GM18907 (cell line): ENCODE measurements around the gene HK1.
A peak's percentile ranks its signal among the peaks of the same experiment; 100 is the strongest.

Experiments
- ATAC-seq: cut with Tn5 transposase; IDR thresholded peaks from one replicate; pipeline ENCODE4 v1.9.1; 2021; ENCODE audit warnings: mild to moderate bottlenecking, moderate library complexity; ENCODE audit not compliant: unreplicated experiment

Gene HK1

DNA sequence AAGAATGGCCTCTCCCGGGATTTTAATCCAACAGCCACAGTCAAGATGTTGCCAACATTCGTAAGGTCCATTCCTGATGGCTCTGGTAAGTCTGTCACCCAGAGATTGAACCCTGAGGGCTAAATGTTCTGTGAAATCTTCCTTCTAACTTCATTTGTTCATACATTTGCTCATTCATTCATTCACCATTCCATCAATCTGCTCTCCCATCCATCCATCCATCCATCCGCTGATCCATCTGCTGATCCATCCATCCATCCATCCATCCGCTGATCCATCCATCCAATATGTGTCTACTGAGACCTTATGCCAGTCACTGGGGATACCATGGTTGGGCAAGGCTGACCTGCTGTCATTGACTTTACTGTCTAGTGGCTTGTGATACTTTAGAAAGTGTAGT is 65.6 kb downstream of the HK1 start:
- ATAC-seq, result no peak

DNA sequence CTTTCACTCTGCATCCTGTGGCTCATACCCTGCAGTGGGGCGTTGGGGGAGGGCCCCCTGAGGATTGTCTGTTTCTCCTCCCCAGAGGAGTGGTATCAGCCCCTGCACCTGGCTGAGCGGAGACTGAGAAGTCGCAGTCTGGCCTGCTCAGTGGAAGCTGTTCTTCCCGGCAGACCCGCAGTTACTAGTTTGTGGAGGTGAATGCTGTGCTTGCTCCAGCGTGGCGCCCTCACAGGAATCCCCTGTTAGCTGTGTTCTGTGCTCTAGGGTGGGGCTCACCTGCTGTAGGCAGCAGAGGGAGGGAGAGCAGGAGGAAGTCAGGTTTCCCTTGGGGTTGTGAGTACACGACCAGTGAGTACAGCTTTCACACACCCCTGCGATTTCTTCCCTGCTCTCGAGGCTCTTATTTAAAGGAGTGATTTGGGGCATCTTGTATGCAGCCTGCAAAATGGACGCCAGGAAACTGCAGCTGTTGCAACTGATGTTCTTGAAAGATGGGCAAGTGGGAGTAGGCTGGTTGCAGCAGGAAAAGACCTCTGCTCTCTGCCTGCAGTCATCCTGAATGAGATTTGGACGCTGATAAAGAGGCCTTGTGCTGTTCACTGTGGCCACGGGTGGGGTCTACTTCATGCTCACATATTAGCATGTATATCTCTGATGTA is 66.4 kb downstream of the HK1 start:
- peak; percentile 72 for ATAC-seq

DNA sequence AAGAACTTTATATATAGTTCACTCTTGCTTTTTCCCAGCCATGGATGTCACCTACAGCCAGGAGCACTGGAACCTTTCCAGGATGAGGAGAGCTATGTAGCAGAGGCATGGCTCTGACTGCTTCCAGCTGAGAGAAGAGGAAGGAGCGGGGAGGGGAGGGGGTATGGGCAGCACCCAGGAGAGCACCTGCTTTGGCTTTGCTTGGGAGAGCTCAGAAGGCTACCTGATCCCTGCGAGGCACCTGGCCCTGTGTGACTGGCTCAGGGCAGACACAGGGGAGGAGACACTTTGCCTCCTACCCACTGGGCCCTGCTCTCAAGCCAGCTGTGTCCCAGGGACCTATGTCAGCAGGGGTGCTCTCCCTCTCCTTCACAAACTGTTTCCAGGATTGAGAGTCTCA is 67.1 kb downstream of the HK1 start:
- ATAC-seq, result no peak

DNA sequence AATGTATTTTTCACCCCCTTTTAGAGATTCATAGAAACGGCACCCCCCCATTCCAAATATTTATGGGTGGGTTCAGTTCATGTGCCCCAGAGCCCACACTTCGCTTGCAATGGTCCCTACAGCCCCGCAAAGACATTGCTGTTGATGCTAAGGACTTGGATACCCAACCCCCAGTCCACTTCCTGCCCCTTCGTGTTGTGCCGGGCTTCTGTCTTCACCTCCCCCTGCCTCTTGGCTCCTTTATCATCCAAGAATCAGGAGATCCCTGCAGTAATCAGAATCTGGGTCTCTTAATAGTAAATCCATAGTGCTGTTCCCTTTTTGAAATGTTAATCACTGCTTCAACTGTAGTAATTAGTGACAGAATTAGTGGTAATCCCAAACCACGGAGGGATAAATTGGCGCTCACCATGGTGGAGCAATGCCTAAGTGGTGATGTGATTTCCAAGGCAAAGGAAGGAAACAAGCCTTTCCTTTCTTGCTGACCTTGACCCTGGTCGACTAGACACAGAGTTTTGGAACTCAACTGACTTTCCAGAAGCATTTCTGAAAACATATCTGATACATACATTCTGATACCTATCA is 67.7 kb downstream of the HK1 start:
- ATAC-seq, result no peak

DNA sequence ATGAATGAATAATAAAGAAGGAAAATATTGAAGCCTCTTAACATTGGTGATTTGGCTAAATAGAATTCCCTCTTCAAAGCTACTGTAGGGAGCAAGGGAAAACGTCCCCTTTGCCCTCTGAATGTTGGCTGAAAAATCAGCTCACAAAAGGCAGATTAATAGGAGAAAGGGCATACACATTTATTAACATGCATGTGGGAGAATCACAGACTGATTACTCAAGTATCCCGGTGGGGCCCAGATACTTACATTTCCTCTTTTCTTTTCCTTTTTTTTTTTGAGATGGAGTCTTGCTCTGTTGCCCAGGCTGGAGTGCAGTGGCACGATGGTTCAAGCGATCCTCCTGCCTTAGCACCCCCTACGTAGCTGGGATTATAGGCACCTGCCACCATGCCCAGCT is 68.5 kb downstream of the HK1 start:
- ATAC-seq, result no peak

DNA sequence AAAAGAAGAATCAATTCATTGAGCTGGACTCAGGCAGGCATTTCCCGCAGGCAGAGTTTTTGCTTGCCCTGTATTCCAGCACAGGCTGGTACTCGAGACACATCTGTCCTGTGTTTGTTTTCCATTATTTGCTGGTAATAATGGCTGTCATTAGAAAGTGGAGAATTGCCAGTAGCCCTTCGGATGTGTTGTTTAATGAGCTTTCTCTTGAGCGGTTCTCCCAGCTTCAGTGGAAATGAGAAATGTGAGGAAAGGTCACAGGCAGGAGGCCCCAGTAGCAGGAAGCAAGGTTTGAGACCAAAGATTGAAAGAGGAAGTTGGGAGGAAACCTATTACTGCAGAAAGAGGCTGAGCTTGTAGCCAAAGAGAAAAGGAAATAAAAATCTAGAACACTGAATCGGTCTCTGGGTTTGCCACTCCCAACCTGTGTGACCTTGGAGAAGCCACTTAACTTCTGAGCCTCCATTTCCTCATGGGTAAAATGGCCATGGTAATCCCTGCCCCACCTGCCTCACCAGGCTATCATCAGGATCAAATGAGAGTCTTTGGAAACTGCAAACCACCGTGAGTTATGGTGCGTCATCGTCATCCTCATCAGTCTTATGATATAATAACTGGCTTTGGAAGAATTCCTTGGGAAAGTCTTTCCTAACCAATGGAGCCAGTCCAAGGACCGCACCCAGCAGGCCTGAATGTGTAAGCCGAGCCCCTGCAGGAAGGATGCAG is 70.7 kb downstream of the HK1 start:
- no peak for ATAC-seq

DNA sequence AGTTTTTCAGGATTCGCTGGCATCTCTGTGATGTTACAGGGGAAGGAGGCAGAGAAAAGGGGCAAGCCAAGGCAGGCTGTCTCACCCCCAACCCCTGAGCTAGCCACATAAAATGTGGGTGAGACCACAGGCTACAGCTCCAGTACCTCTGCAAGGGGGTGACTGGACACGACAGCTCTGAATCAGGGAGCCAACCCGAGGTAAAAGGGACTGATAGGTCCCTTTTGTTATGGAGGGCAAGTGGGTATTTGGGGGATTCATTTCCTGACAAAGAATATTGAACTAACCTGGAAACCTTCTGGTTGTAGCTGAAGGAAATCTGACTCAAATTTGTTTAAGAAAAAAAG is 71.2 kb downstream of the HK1 start:
- ATAC-seq, result no peak

DNA sequence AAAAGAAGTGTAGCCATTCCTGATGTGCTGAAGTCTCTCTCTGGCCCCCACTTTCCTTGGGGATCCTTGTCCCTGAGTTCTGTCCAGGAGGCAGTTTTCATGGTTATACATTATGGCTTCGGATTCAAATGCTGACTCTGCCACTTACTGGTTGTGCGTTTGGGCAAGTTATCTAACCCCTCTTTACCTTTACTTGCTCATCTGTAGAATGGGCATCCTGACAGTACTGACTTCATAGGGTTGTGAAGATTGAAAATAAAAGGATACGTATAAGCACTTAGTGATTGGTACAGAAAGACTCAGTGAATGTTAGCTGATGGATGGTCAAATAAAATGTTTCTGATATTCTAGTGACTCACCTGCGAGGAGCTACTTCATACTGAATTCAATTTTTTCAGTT is 73.3 kb downstream of the HK1 start:
- no peak for ATAC-seq

DNA sequence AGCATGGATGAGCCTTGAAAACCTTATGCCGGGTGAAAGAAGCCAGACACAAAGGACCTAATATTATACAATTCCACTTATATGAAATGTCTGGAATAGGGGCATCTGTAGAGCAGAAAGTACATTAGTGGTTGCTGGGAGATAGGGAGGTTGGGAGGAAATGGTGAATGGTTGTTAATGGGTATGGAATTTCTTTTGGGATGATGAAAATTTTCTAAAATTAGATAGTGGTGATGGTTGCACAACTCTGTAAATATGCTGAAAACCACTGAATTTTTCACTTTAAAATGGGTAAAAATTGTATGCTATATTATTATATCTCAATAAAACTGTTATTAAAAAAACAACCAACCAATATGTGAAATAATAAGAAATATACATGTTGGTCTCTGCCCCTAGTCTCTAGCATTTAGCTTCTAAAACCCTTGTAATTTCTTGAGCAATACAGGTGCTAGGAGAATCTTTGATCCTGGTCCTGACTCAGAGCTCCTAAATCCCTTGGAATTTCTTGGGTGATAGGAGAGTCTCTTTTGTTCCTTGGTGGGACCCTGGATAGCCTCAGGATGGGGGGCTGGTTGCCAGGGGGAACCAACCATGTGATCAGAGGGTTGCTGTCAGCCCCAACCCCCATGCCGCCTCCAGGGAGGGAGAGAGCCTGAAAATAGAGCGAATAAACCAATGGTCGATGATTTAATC is 74.4 kb downstream of the HK1 start:
- ATAC-seq, result no peak

DNA sequence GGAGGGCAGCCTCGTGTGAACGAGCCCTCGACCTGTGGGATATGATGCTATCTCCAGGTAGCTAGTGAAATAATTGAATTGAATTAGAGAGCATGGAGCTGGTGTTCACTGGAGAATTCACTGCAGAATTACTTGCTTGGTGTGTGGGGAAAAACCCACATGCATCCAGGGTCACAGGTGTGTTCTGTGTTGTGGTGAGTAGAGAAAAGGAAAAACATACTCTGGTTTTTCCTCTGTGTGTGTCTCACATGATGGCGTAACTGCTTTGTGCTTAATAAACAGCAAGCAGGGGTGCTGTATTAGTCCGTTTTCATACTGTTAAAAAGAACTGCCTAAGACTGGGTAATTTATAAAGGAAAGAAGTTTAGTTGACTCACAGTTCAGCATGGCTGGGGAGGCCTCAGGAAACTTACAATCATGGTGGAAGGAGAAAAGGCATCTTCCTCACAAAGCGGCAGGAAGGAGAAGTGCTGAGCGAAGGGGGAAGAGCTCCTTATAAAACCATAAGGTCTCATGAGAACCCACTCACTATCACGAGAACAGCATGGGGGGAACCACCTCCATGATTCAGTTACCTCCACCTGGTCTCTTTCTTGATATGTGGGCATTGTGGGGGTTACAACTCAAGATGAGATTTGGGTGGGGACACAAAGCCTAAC is 75.8 kb downstream of the HK1 start:
- ATAC-seq, result no peak

DNA sequence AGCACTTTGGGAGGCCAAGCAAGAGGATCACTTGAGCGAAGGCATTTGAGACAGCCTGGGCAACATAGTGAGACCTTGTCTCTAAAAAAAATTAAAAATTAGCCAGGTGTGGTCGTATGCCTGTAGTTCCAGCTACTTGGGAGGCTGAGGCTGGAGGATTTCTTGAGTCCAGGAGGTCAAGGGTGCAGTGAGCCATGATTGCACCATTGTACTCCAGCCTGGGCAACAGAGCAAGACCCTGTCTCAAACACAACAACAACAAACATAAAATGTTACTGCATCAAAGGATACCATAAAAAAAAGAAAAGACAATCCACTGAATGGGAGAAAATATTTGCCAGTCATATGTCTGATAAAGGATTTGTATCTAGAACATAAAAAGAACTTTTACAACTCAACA is 77.9 kb downstream of the HK1 start:
- ATAC-seq, result no peak

DNA sequence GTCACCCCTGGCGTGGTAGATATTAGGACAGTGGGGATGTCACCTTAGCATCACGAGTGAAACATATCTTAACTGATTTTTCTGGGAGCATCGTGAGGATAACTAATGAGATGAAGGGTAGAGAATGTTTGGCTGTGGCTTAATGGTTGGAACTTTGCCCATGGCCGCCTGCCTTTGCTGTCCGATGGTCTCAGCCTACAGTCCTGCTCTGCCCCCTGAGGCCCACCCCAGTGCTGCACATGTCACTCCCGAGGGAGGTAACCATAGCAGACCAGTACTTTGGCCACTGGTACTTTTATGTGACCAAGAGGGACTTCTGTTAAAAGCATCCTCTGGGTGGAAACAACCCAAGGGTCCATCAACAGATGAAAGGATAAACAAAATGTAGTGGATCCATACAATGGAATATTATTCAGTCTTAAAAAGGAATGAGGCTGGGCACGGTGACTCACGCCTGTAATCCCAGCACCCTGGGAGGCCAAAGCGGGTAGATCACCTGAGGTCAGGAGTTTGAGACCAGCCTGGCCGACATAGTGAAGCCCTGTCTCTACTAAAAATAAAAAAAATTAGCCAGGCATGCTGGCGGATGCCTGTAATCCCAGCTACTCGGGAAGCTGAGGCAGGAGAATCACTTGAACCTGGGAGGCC is 80.0 kb downstream of the HK1 start:
- ATAC-seq, result no peak

DNA sequence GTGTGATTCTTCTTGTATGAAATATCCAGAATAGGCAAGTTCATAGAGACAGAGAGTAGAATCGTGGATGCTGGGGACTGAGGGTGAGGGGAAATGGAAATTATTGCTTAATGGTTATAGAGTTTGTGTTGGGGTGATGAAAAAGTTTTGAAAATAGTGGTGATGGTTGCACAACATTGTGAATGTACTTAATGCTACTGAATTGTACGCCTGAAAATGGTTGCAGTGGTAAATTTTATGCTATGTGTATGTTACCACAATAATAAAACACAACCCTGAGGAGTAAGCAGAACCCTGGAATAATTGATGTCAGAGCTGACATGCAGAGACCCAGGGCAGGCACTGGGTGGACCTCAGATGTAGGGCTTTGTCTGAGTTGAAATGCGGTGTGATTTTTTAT is 80.9 kb downstream of the HK1 start:
- no peak for ATAC-seq

DNA sequence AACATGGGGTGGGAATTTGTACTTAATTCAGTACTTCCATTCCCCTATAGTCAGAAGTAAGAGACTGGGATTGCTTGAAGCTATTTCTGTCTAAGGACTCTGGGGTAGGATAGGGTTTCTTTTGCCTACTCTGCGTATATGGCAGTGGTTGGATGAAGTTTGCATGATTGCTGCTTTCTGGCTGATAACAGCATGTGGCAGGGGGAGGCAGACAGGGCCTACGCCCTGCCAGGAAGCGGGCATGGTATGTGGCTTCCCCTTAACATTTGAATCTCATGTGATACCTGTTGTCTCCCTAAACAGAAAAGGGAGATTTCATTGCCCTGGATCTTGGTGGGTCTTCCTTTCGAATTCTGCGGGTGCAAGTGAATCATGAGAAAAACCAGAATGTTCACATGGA is 81.3 kb downstream of the HK1 start:
- no peak for ATAC-seq

DNA sequence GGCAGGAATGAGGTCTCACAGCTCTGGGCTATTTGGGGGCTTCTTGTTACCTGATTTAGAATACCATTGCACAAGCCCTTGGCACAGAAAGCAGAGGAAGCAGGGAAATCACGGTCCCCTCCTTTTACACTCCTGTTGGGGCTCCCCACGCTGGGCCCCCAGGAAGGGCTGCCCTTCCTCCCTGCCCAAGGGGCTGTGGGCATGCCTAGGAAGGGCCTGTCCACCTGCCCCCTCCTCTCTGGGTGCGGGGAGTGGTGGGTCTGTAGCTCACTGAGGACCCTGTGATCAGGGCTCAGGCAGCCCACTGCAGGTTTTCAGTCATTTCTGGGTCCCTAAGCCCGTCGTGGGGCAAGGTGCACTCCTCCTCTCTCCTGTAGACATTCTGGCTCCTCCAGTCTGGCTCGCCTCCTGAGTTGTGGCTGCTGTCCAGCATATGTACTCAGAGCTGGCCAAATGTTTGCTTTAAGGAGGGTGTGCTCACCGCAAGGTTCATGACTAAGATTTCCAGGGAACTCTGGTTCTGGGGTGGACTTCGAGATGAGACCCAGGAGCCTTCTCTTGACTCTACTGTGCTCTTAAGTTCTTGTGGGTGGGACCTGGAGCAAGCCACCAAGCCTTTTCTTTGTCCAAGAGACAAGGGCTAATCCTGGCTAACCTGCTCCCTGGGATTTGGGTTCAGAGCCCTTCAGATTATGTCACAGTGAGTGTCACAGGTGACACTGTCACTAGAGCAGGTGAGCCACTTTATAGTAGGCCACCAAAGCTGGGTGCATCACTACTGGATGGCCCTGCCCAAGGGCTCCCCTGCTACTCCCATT is 82.4 kb downstream of the HK1 start:
- ATAC-seq, result no peak

DNA sequence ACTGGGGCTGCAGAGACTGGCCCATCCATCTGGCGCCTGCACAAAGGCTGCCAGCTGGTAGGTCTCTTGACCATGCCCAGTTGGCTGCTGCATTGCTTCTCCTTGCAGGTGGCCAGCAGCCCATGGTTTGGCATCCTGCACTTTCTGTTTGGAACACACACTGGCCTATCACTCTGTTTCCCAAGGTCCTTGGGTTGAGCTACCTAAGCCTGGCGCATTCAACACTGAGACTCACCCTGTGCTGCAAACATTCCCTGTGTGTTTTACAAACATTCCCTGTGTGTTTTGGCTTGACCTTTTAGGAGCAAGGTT is 83.0 kb downstream of the HK1 start:
- no peak for ATAC-seq

DNA sequence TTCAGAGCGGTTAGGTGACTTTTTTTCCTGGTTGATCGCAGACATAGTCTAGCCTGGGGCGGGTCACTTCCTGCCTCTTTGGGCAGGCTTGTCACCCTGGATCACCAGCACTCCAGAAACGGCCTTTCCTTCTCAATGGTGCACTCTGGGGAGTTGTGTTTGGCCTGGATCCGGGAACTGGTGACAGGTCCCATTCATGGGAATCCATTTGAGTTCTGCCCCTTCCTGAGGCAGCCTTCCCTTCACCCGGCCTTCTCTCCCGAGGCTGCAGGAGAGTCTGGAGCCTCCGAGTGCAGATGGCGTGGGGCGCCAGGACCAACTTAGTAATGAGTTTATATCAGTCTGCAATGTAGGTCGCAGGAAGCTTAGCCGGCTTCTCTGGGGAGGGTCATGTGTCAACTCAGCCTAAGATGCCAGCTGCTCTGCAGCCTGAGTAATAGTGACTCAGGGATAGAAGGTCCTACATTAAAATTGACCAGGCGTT is 84.2 kb downstream of the HK1 start:
- no peak for ATAC-seq

DNA sequence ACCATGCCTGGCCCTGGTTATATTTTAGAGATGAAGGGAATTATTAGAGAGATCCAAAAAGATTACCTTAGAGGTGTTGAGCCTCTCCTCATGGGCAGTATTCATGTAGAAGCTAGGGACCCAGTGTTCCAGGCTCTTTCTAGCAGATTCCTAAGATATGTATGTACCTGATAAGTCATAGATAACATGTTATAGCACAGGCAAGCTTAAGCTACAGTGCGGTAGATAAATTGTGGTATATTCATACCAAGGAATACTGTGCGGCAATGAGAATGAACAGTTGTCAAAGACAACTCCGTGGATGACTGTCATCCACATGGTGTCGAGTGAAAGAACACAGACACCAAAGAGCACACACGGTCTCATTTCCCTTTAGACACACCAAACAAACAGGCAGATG is 85.4 kb downstream of the HK1 start:
- ATAC-seq, result no peak

DNA sequence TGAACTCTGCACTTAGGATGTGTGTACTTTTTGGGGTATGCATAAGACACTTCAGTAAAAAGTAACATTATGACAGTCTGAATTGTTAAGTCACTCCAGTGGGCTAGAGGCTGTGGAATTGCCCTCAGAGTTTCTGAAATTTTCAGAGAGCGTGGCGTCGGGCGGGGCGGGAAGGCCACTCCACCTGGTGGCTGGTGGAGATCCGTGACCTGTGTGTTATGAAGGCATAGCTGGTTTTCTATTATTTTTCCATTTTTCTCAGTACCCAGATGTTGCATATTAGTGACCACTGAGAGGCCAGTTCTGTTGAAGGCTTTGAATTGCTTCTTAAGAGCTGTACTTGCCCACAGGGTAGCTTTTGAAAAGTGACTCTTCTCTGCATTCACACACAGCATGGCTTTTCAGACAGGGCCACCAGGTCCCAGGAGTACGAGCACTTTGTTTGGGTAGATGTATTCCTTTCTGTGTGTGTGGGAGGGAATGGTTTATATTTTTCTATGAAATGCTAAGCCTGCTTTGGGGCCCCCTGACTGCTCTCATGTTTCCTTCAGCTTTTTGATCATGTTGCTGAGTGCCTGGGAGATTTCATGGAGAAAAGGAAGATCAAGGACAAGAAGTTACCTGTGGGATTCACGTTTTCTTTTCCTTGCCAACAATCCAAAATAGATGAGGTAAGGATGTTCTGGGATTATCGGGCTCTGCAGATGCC is 86.1 kb downstream of the HK1 start:
- ATAC-seq, result no peak

DNA sequence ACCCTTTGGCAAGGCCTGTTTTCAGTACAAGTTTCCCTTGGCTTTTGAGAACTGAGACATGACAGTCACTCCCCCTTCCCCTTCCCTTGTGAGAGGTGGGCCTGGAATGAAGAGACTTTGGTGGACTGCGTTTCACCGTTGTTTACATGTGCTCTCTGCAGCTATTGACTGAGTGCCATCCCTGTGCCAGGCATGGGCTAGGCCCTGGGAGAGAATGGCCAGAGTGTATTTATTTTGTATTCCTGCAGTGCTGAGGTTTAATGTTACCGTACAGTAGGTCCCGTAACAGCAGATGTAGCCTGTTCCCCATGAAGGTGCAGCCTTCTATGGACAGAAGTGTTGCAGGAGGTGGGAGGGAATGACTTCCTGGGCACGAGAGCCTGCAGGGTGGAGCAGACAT is 88.4 kb downstream of the HK1 start:
- no peak for ATAC-seq
